Karpas-422 (cell line): ENCODE measurements around the gene GAN. TPM values are rescaled to one million over a fixed set of nuclear protein-coding genes. Genes with fewer than 3 reads are reported as not detected.

ENCODE experiments used
- DNase-seq: peaks from one replicate; pipeline ENCODE4 v3.0.0-alpha.2; 2015
- H2AFZ ChIP-seq: fragments of 200-600 bp; sonication (generic); 2 replicates; pipeline ENCODE4 v1.6.1; 2014; ENCODE audit warnings: antibody characterized with exemption, low read length, mixed read lengths
- H3K27ac ChIP-seq: fragments of 200-600 bp; sonication (generic); 2 replicates; pipeline ENCODE4 v1.5.1; 2014; ENCODE audit warnings: mild to moderate bottlenecking, low read length, moderate library complexity
- H3K27me3 ChIP-seq: fragments of 200-600 bp; sonication (generic); 2 replicates; pipeline ENCODE4 v1.6.1; 2014; ENCODE audit warnings: low read length, mixed read lengths
- H3K36me3 ChIP-seq: fragments of 200-600 bp; sonication (generic); 2 replicates; pipeline ENCODE4 v1.6.1; 2014; ENCODE audit warnings: low read length, mixed read lengths; ENCODE audit not compliant: insufficient read depth
- H3K4me1 ChIP-seq: fragments of 200-600 bp; sonication (generic); 2 replicates; pipeline ENCODE4 v1.6.1; 2014; ENCODE audit warnings: mild to moderate bottlenecking, low read length, mixed read lengths
- H3K4me2 ChIP-seq: fragments of 200-600 bp; sonication (generic); 2 replicates; pipeline ENCODE4 v1.6.1; 2014; ENCODE audit warnings: low read length, low read depth, mild to moderate bottlenecking; ENCODE audit not compliant: poor library complexity, severe bottlenecking
- H3K4me3 ChIP-seq: fragments of 200-600 bp; sonication (generic); 2 replicates; pipeline ENCODE4 v1.5.1; 2014; ENCODE audit warnings: mild to moderate bottlenecking, antibody characterized with exemption, low read length, mixed read lengths
- H3K79me2 ChIP-seq: fragments of 200-600 bp; sonication (generic); 2 replicates; pipeline ENCODE4 v1.6.1; 2014; ENCODE audit warnings: mild to moderate bottlenecking, low read length, mixed read lengths
- H3K9ac ChIP-seq: fragments of 200-600 bp; sonication (generic); 2 replicates; pipeline ENCODE4 v1.6.0; 2014; ENCODE audit warnings: low read length
- H3K9me2 ChIP-seq: fragments of 200-600 bp; sonication (generic), shearing (Covaris generic); replicated peaks from 2 replicates; pipeline ENCODE4 v1.6.0; 2014; ENCODE audit warnings: mild to moderate bottlenecking, low read length, moderate library complexity; ENCODE audit not compliant: insufficient read depth
- H3K9me3 ChIP-seq: fragments of 300-700, 200-600 bp; sonication (generic); 2 replicates; pipeline ENCODE4 v1.6.1; 2014; ENCODE audit warnings: low read length, mixed read lengths
- H4K20me1 ChIP-seq: fragments of 200-600 bp; sonication (generic); 2 replicates; pipeline ENCODE4 v1.6.1; 2014; ENCODE audit warnings: mild to moderate bottlenecking, antibody characterized with exemption, low read length, low read depth; ENCODE audit not compliant: insufficient read depth
- total RNA-seq: library from RNA; depleted of rRNA; stranded (reverse); fragments of >200 nt; shearing (Covaris generic); gene quantifications from 2 replicates; pipeline ENCODE4 v1.2.3, GENCODE V29; 2014; ENCODE audit warnings: low replicate concordance

The GAN gene
- total RNA-seq, 1 experiment from 2014 or later: 5.3 TPM

DNA sequence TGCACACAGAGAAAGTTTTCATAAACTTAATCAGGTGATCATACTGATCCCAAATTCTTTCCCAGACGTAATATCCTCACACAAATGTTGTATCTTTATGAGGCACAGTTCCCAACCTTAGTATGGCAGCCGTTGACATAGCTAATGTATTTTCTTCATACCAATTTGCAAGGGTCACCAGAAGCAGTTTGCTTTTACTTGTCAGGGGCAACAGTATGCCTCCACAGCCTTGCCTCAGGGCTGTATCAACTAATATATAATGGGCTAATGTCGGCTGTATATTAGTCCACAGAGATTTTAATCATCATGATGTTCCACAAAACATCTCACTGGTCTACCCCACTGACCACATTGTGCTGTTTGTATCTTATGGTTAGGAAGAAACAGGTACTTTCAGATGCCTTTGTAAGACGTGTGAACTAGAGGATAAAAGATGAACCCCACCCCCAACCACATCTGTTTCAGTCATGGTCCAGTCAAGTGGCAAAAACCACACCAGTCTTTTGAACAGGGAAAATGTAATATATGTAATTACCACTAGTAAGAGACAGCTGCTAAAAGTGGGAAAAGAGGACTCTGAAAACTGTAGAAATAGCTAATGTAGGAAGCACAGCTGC is 55.2 kb downstream of the GAN start:
- no peak overlapping the region for H2AFZ ChIP-seq
- no peaks in the 10 kb centered on the region for H3K9me2 ChIP-seq
- no peak overlapping the region for H3K4me3 ChIP-seq
- H4K20me1 ChIP-seq: no peaks in the 10 kb centered on the region
- H3K9ac ChIP-seq: no peak overlapping the region
- H3K27ac ChIP-seq: no peak overlapping the region
- no peaks in the 10 kb centered on the region for H3K36me3 ChIP-seq
- H3K79me2 ChIP-seq: no peaks in the 10 kb centered on the region
- peaks cover 4% of the 10 kb centered on the region for H3K4me1 ChIP-seq
- no peaks in the 10 kb centered on the region for H3K9me3 ChIP-seq
- H3K4me2 ChIP-seq: no peak overlapping the region
- no peaks in the 10 kb centered on the region for H3K27me3 ChIP-seq
- DNase-seq: no peak

DNA sequence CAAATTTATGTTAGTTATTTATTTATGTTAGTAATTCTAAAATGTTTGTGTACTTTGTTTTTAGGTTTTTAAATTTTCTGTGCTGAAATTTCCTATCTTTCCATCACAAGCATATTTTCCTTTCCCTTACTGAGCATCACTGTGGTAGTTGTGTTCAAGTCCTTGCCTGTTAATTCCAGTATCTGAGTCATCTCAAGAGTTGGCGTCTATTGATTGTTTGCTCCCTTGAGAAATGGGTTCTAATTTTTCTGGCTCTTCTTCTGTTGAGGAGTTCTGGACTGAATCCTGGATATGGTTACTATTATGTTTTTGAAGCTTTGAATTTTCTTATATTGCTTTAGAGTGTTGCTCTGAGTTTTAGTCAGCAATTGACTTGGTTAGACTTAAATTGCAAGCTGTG is 56.3 kb downstream of the GAN start:
- Histone ChIP-seq H3K4me3 (no peak overlapping the region), H3K4me2 (no peak overlapping the region), H3K27me3 (no peaks in the 10 kb centered on the region), H3K79me2 (no peaks in the 10 kb centered on the region), H3K9me2 (no peaks in the 10 kb centered on the region), H2AFZ (no peak overlapping the region), H3K4me1 (peaks cover 4% of the 10 kb centered on the region), H3K9me3 (no peaks in the 10 kb centered on the region), H3K9ac (no peak overlapping the region), H3K27ac (no peak overlapping the region), H4K20me1 (no peaks in the 10 kb centered on the region), H3K36me3 (no peaks in the 10 kb centered on the region)
- no peak for DNase-seq

DNA sequence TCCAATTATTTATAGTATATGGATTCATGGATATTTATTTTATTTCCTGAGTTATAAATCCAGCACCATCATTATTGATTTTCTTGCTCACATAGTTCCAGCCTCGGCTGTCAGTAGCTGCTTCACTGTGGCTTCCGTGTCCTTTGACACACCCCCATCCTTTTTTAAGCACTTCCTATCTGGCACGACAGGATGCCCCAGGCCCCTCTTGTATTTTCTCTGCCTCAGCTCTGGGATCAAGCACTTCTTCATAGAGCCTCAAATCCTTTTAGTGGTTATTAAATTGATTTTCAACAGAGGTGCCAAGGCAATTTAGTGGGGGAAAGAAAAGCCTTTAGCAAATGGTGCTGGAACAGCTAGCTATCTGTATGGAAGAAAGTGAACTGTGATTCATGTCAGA is 59.8 kb downstream of the GAN start:
- no peak overlapping the region for H2AFZ ChIP-seq
- no peaks in the 10 kb centered on the region for H3K9me3 ChIP-seq
- DNase-seq: no peak
- H3K4me2 ChIP-seq: no peak overlapping the region
- H4K20me1 ChIP-seq: no peaks in the 10 kb centered on the region
- H3K9me2 ChIP-seq: no peaks in the 10 kb centered on the region
- H3K4me3 ChIP-seq: no peak overlapping the region
- no peaks in the 10 kb centered on the region for H3K27me3 ChIP-seq
- no peaks in the 10 kb centered on the region for H3K36me3 ChIP-seq
- no peaks in the 10 kb centered on the region for H3K4me1 ChIP-seq
- H3K27ac ChIP-seq: no peak overlapping the region
- H3K9ac ChIP-seq: no peak overlapping the region
- no peaks in the 10 kb centered on the region for H3K79me2 ChIP-seq

DNA sequence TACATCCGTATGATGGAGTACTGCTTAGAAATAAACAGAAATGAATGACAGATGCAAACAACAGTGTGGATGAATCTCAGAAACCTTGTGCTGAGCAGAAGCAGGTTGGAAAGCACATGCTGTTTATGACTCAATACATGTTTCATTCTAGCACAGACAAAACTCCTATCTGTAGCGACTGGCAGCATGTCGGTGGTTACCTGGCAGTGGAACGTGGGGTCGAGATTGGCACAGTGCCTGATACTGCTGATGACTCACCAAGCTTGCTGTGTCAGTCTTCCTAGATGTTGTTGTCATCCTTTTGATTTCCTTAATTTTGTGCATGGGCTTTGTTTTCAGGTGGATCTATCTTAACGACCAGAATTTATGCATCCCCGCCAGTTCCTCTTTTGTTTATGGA is 62.1 kb downstream of the GAN start:
- Histone ChIP-seq H3K36me3 (no peaks in the 10 kb centered on the region), H2AFZ (no peak overlapping the region), H3K27me3 (no peaks in the 10 kb centered on the region), H3K27ac (no peak overlapping the region), H3K79me2 (no peaks in the 10 kb centered on the region), H3K4me2 (no peak overlapping the region), H3K4me3 (no peak overlapping the region), H3K4me1 (no peaks in the 10 kb centered on the region), H3K9ac (no peak overlapping the region), H3K9me3 (no peaks in the 10 kb centered on the region), H4K20me1 (no peaks in the 10 kb centered on the region), H3K9me2 (no peaks in the 10 kb centered on the region)
- no peak for DNase-seq

DNA sequence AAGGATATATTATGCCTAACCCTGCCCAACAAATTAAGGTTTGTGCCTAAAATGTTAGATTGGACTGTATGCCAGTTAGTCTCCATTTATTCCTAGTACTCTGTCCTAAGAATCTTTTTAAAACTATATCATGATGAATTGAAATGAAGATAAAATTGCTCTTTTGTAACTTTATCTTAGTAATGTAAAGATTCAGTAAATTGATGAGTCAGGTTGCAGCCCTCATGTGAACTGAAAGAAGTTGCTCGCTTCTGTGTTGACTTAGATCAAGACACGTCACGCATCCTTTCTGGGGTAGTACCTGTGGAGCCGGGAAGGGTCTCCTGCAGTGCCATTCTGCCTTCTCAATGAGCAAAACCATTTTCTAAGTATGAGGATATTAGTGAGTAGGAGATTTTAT is 63.3 kb downstream of the GAN start:
- H4K20me1 ChIP-seq: no peaks in the 10 kb centered on the region
- H3K27ac ChIP-seq: no peak overlapping the region
- no peaks in the 10 kb centered on the region for H3K4me1 ChIP-seq
- DNase-seq: no peak
- H3K9me3 ChIP-seq: no peaks in the 10 kb centered on the region
- no peaks in the 10 kb centered on the region for H3K27me3 ChIP-seq
- H2AFZ ChIP-seq: no peak overlapping the region
- H3K36me3 ChIP-seq: no peaks in the 10 kb centered on the region
- H3K9me2 ChIP-seq: no peaks in the 10 kb centered on the region
- H3K79me2 ChIP-seq: no peaks in the 10 kb centered on the region
- H3K4me3 ChIP-seq: no peak overlapping the region
- no peak overlapping the region for H3K4me2 ChIP-seq
- H3K9ac ChIP-seq: no peak overlapping the region

DNA sequence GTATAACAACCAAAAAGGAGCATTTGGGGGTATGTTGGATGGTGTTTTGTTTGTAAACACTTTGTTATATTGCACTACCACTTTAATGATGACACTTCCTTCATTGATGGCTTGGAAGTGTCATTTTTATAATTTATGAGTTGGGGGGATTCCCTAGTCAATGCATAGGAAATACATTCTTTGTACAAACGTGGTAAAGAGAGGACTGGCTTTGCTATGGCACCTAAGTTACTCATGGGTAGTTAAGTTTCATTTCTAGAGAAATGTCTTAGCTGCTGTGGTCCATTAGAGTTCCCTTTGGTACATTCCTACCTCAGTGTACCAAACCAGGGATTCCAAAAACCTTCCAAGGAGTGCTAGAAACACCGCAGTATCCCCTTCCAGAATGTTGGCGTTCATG is 66.2 kb downstream of the GAN start:
- Histone ChIP-seq H3K9ac (no peak overlapping the region), H3K9me2 (no peaks in the 10 kb centered on the region), H4K20me1 (no peaks in the 10 kb centered on the region), H3K4me1 (no peaks in the 10 kb centered on the region), H3K4me3 (no peak overlapping the region), H3K4me2 (no peak overlapping the region), H3K27ac (no peak overlapping the region), H3K9me3 (no peaks in the 10 kb centered on the region), H2AFZ (no peak overlapping the region), H3K27me3 (no peaks in the 10 kb centered on the region), H3K79me2 (no peaks in the 10 kb centered on the region), H3K36me3 (no peaks in the 10 kb centered on the region)
- no peak for DNase-seq

DNA sequence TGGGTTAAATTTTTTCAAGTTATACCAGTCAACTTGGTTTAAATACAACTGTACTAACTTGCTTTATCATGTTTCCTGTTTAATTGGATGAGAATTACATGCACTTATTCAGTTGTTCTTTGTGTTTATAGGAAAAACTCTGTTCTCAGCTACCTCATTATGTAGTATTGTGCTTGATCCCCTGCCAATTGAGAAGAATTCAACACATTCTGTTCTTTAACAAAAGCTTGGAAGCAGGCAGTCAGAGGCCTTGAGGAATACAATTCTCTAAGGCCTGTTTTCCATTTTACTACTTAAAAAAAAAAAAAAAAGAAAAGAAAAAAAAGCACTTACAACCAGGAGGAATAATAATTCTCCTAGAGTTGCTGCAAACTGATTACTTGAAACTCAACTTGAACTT is 69.2 kb downstream of the GAN start:
- no peaks in the 10 kb centered on the region for H3K36me3 ChIP-seq
- DNase-seq: no peak
- H3K4me2 ChIP-seq: no peak overlapping the region
- no peaks in the 10 kb centered on the region for H3K4me1 ChIP-seq
- H3K9me2 ChIP-seq: no peaks in the 10 kb centered on the region
- no peak overlapping the region for H3K9ac ChIP-seq
- no peak overlapping the region for H2AFZ ChIP-seq
- no peaks in the 10 kb centered on the region for H3K27me3 ChIP-seq
- no peaks in the 10 kb centered on the region for H4K20me1 ChIP-seq
- no peak overlapping the region for H3K4me3 ChIP-seq
- H3K79me2 ChIP-seq: no peaks in the 10 kb centered on the region
- no peak overlapping the region for H3K27ac ChIP-seq
- no peaks in the 10 kb centered on the region for H3K9me3 ChIP-seq

DNA sequence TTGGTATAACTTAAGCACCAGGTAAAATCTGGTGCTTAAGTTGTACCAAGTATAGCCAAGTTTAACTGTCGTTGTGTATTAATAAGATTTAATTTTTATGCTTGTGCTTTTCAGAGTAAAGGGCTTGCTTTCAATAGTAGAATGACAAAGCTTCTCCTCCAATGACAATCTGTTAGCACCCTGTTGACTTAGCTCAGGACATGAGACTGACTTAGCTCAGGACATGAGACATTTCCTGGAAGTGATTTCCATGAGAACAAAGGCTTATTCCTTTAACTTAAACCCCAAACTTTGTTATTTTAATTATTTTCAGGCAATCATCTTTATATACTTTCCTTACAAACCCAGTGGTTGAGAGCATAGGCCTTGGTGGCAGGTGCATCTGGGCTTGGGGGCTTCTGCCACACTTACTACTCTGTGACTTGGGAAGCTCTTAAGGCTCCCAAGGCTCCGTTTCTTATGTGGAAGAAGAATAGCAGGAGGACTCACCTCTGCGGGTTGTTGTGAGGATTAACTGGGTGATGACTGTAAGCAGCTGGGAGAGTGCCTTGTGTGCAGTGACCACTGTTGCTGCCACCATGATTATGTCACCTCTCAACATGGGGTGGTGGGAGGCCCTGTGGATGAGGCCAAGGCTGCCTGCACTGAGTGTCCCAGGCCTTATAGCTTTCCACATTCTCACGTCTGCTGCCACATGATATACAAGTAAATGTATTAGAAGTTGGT is 70.4 kb downstream of the GAN start:
- H3K36me3 ChIP-seq: no peaks in the 10 kb centered on the region
- no peaks in the 10 kb centered on the region for H3K9me3 ChIP-seq
- no peaks in the 10 kb centered on the region for H4K20me1 ChIP-seq
- no peak overlapping the region for H3K9ac ChIP-seq
- no peak overlapping the region for H3K27ac ChIP-seq
- H2AFZ ChIP-seq: no peak overlapping the region
- no peak overlapping the region for H3K4me2 ChIP-seq
- no peaks in the 10 kb centered on the region for H3K4me1 ChIP-seq
- DNase-seq: no peak
- H3K27me3 ChIP-seq: no peaks in the 10 kb centered on the region
- H3K79me2 ChIP-seq: no peaks in the 10 kb centered on the region
- H3K9me2 ChIP-seq: no peaks in the 10 kb centered on the region
- no peak overlapping the region for H3K4me3 ChIP-seq
